GM18867 (cell line): ENCODE data around the gene IGFBP7.
A peak's percentile ranks its signal among the peaks of the same experiment; 100 is the strongest.

Source experiments
- ATAC-seq: cut with Tn5 transposase; IDR thresholded peaks from one replicate; pipeline ENCODE4 v1.9.1; 2021; ENCODE audit warnings: mild to moderate bottlenecking, moderate library complexity; ENCODE audit not compliant: unreplicated experiment

The IGFBP7 gene

DNA sequence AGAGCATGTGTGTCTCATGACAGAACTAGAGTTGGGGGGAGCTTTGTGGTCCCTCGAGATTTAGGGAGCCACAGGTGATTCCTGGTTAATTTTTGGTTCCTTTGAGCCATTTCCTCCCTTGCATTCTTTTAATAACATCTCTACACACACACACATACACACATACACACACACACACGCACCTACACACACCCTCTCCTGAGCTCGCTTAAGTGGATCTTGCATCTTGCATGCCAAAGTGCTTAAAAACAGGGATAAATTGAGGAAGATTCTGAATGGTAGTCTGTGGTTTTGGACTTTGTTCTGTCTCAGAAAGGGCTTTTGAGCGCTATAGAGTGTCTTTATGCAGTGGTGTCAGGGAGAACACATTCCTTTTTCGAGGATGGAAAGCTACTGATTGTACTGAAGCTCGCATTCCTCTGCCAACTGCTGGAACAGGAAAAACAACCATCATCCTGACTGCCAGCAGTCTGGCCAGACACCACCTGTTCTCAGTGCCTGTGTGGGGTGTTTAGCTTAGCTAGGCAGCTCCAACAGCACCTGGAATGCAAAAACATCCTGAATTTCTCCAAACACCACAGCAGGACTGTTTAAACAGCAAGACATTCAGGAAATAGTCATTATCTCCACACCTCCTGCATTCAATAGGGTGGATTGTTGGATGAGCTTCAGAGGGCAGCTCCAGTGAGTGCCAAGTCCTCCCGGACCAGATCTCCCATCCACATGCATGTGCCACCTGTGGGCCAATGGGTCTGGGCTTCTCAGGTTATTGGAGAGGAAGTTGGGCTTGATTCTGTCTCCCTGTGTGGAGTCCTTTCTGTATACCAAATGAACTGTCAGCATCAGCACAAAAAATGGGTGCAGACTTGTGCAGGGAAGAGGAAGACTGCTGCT is 21.9 kb upstream of the IGFBP7 start:
- ATAC-seq, result no peak

DNA sequence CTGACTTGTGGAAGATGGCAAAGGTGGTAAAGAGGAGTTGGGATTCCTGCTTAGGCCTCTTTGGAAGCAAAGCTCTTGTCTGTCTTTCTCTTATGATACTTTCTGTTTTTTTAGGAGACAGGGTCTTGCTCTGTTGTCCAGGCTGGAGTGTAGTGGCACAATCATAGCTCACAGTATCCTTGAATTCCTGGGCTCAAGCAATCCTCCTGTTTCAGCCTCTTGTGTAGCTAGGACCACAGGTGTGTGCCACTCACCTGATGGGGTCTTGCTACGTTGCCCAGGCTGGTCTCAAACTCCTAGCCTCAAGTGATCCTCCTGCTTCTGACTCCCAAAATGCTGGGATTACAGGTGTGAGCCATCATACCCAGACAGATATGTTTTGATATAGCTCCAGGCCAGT is 19.3 kb upstream of the IGFBP7 start:
- ATAC-seq, result no peak

DNA sequence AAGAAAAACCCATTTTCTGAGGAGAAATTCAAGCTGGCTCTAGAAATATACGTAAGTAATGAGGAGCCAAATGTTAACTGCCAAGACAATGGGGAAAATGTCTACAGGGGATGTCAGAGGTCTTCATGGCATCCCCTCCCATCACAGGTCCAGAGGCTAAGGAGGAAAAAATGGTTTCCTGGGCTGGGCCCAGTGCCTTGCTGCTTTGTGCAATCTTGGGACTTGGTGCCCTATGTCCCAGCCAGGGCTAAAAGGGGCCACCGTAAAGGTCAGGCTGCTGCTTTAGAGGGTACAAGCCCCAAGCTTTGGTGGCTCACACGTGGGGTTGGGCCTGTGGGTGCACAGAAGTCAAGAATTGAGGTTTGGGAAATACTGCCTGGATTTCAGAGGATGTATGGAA is 17.2 kb upstream of the IGFBP7 start:
- ATAC-seq, result no peak

DNA sequence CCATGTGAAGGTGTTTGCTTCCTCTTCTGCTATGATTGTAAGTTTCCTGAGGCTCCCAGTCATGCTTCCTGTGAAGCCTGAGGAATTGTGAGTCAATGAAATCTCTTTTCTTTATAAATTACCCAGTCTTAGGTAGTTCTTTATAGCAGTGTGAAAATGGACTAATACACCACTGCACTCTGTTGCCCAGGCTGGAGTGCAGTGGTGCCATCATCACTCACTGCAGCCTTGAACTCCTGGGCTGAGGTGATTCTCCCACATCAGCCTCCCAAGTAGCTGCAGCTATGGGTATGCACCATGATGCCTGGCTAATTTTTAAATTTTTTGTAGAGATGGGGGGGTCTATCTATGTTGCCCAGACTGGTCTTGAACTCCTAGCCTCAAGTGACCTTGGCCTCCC is 15.8 kb upstream of the IGFBP7 start:
- ATAC-seq, result no peak

DNA sequence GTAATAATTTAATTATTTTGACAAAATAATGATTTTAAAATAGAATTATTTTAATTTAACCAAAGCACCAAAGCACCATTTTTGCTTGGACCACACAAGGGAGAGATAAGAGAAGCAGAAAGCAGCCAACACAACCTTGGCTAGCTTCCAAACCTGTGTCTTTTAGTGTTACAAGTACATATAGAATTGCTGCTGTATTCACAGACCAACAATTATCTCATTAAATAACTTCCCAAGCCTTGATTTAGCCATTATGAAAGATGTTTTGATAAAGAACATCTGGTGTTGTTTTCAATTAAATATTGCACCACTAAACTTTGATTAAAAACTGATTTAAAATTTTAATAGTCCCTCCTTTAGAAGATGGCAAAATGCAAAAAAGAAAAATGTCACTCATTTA is 14.0 kb upstream of the IGFBP7 start:
- ATAC-seq, result no peak

DNA sequence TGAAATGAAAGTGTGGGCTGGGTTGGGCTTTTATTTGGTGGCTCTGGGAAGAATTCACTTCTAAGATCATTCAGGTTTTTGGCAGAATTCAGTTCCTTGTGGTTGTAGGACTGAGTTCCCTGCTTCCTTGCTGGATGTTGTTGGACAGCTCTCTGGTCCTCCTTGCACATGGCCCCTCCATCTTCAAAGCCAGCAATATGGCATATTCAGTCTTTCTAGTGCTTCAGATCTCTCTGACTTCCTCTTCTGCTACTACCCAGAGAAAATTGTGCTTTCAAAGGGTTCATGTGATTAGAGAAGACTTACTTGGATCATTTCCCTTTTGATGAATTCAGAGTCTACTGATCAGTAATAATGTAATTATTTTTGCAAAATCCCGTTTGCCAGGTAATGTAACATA is 12.8 kb upstream of the IGFBP7 start:
- ATAC-seq, result no peak

DNA sequence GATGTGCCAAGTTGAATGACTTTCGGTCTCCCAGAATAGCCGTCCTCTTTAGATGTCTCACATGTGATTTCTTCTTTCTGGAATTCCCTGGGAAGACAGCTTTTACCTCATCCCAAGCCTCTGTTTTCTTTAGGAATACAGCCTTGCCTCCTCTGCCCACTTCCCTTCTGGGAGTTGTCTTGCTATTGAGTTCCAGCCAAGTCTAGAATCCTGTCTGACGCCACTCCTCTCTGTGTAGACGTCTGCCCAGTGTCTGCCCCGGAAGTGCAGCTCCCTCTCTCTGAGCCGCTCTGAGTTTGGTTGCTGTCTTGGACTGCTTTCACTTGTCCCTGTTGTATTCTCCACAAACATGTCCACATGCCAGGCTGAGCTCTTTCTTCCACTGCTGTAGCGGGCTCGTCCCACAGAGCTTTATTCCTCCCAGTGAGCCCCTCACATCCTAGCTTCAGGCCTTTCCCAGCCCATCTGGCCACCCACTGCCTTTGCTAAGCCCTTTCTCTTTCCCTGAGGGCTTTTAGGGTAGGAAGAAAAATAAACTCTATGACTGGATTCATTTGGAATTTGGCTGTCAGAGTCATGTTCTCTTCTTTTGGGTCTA is 9.0 kb upstream of the IGFBP7 start:
- ATAC-seq, result no peak

DNA sequence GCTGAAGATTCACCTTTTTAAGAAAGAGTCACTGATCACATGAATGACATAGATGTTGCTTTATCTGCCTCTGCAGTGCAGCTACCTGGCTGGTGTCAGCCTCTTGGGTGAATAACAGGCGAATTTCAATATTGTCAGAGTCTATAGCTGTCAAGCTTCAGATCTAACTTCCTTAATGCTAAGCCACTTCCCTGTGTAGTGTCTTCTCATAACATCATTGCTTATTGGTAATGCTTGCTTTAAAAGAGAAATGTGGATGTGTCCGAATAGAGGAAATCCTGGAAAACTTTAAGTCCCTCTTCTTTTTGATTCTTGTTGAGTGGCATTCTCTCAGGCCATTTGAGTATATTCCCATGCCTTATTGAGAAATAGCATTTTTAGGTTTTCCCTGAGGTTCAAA is 7.3 kb upstream of the IGFBP7 start:
- ATAC-seq, result no peak

DNA sequence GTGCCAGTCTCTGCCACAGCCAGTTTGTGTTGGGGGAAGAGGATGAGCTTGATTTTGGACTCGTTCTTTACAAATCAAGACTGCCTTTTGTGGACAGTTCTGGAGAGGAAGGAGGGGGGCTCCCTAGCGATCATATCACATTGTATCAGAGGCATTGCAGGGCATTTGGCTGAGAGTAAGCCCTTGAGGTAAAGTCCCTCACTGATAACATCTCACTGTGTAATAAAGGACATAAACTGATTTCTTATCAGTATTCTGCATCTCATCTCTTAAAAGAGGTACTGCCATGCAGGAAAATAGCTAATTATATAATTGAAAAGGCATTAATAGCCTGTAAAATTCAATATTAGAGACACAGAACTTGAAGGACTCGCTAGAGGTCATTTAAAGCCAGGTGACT is 6.1 kb upstream of the IGFBP7 start:
- ATAC-seq, result no peak

DNA sequence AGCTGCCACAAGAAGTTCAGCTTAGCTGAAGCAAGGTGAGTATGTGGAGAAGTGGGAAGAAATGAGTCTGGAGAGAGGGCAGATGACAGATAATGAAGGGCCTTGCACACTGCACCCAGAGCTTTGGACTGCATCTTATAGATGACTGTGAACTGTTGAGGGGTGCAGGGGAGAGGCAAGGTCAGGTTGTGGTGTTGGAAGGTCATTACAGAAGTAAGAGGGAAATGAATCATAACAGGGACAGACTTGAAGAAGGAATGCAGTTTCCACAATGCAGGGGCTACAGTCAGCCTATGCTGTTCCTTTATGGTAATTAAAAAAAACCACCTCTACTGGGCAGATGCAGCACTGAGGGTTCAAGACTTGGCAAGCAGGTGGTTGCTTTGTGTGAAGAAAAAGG is 4.8 kb upstream of the IGFBP7 start:
- no peak for ATAC-seq

DNA sequence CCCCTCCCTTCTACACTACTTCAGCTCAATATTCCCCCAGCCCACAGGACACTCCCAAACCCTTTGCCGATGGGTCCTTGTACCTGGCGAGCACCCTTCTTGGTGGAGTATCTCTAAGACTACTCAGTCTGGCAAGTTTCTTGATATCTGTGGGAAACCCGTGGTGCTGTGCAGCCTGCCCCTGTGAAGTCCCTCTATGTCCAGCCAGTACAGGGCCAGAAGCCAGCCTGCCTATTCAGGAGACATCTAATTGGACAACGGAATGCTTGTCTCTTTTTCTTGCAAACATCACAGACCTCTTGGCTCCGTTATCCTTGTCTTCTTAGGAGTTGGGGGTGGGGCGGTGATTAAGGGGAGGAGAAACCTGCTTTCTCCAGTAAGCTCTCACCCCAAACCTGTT is 3.7 kb upstream of the IGFBP7 start:
- no peak for ATAC-seq

DNA sequence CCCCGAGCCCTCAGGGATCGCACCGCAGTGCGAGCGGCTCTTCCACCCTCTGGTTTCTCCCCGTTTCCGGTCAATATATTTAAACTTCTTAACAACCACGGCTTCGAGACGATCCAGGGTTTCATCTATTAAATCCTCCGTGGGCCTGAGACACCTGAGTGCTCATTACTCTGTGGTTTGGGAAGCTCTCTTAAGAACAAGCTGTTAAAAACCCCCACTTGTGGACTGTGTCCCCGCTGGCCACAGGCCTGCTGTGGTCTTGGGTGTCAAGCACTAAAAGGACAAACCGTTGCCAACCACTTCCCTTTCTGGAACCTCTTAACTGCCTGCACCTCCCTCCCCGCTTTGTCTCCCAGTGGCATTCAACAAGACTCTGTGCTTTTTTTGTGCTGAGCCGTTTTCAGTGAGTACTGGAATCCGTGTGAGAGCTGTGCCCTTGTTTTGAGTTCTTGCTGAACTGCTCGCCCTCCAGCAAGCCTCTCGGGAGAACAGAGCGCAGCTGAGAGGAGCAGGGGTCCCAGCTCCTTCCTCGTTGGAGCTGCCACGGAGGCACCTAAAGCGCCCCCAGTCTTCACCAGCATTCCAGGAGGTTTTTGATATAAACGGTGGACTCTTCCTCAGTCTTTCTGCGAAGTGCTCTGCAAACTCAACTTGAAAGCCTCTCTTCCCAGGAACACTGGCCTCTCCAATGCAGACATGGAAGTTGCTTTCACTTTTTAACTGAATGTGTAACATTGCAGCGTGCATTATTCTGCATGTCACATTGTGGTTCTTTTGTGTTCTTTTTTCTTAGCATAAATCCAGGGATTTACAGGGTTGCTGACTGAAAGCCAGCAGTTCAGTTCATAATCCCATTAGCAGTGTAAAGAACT is 691 bp upstream of the IGFBP7 start:
- ATAC-seq, result peak; percentile 71

DNA sequence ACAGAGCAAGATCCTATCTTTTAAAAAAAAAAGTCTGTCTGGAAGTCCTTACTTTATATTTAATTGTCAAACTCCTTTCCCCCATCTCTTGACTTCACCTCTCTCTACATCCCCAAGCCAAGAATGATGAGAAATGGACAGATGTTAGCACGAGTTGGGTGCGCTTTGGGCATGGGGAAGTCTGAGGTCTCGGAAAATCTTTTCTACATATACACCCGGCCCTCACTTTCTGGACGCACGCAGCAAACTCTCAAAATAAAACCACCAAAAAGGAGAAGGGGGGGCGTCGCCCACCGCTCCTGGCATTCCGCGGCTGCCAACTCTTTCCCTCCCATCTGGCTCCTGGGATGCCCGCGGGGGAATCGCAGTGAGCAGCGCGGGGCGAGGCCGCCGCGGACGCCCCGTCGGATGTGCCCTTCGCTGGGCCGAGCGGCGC is 756 bp downstream of the IGFBP7 start:
- ATAC-seq, result no peak

DNA sequence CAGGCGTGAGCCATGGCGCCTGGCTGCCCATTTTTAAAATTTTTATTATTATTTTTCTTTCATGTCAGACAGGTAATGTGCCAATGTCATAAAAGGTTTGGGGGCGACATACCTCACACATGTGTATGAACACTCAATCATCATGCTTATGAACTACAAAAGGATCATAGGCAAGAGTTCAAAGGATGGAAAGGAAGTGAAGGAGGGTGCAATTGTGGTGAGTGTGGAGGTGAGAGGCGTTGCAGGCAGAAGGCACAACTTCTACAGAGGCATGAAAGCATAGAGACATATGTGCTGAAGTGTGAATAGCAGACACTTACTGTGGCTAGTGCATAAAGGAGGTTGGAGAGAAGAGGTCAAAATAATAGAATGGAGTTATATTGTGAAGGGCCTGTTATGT is 4.0 kb downstream of the IGFBP7 start:
- no peak for ATAC-seq

DNA sequence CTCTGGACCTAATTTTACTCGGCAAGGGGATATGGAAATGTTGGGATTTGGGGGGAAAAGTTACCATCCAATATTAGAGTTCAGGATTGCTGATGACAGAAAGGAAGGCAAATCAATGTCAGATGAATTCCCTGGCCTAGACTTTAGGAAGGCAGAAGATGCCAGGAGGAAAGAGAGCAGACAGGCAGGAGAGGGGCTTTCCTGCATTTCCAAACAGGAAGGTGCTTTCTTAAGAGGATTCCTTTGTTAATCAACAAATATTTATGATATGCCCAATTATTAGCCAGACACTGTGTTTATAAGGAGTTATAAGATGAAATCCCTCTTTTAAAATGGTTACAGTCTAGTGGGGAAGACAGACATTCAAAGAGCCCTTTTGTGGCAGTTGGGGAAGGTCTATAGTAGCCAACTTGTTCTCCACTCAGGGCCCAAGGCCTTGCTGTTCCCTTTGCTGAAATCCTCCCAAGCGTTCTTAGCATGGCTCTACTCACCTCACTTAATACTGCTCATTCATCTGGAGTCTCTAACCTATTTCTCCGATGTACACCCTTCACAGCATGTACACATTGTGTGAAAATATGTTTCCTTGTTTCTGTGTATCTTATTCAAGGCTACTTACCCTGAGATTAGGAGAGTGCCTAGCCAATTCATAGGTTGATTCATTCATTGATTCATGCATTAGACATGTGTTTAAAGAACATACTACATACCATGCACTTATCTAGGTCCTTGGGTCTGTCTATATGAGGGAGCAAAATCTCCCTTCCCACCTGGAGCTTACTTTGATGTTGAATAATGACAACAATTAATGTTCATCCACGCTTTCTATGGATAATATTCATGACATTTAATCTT is 5.3 kb downstream of the IGFBP7 start:
- no peak for ATAC-seq

DNA sequence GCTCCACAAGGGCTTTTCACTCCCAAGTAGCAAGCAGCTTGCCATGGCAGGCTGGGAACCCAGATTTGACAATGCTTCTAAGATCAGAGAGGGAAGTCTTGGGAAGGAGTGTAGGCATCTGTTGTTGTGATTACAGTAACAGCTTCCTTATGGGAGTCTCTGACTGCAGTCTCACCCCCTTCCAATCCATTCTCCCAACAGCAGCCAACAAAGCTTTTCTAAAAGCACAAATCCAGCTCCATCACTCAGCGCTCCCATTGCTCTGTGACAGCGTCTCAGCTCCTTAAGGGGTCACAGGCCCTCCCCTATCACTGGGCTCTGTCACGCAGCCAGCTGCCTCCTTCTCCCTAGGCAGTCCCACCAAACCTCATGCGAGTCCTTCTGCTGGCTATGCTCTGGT is 7.1 kb downstream of the IGFBP7 start:
- ATAC-seq, result no peak

DNA sequence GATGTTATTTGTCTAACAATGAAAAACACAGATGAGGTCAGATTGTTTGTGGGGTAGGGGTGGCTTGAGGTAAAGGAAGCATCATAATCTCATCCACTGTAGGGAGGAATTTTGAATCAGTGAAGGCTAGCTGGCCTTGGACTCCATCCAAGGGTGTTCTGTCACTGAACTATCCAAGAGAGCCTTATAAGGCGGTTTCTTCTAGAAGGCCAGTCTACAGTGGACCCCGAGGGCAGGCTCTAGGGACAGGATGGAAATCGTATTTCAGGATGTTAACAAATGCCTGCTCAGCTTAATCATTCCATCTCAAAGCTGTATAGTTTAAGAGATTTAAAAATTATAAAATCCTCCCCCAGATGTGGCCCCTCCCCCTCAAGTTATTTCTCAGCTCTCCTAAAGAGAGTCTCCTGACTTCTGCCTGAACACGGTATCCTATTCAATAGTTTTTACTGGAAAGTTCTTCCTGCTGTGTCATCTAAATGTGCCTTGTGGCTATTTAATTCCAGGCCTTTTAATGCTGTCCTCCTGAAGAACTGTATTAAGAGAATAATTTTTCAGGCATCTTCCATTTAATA is 8.0 kb downstream of the IGFBP7 start:
- ATAC-seq, result no peak

DNA sequence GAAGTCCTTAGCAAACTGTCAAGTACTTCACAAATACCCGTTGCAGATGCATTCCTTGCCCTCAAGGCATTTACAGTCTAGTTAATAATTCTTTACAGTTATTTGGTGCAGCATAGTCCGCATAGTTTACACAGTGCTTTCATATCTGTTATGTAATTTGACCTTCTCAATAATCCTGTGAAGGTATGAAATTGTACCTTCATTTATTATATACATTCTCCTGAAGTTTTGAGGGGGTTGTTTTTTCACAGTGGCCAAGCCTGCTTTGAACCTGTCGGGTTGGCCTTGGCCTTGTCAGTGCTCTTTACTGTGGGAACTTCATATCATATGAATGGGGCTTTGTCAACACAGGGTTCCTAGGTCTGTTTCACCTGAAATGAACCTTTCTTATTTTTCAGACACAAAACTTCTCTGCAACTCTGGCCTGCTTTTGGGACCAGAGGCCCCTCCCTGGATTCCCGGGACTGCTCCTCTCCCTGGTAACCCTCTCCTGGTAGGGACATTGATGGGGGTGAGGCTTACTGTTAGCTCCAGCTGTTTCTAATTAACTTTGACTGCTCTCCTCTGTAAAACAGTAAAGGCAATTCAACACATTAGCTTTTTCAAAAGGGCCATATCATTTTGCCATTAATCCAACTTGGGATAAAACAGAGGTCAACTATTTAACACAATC is 9.1 kb downstream of the IGFBP7 start:
- no peak for ATAC-seq

DNA sequence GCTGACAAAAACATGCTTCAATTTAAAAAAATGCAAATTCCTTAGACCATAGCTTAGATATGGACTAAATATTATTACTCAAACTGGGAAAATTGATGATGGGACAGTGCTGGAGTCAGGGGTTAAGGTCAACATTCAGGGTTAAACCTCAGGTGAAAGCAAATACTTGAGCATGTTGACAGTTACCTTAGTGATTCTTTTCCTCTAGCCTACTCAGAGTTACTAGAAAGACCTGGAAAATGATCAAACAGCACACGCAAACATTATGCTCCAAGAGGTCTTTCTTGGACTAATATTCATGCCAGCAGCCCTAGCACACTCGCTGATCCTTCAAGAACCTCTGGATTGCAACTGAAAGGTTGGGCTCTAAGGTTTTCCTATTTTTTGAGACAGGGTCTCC is 10.8 kb downstream of the IGFBP7 start:
- no peak for ATAC-seq

DNA sequence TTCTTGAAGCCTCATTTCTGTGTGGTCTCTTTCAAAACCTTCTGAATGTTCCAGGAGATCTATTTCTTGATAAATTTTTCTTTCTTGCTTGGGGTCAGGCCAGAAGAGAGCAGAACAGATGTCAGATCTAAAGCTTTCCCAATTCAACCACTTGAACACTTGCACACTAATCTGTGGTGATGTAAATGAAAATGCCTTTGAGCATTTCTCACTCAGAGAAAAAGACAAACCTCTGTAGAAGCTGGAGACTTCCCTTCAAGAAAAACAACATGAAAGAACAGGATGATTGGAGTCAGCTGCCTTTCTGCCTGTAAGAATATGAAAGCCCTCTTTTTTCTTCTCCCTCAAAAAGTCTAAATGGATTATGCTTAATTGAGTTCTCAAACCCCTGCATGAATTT is 11.2 kb downstream of the IGFBP7 start:
- no peak for ATAC-seq
